ENCODE measurements around the gene SAP130.

DNA sequence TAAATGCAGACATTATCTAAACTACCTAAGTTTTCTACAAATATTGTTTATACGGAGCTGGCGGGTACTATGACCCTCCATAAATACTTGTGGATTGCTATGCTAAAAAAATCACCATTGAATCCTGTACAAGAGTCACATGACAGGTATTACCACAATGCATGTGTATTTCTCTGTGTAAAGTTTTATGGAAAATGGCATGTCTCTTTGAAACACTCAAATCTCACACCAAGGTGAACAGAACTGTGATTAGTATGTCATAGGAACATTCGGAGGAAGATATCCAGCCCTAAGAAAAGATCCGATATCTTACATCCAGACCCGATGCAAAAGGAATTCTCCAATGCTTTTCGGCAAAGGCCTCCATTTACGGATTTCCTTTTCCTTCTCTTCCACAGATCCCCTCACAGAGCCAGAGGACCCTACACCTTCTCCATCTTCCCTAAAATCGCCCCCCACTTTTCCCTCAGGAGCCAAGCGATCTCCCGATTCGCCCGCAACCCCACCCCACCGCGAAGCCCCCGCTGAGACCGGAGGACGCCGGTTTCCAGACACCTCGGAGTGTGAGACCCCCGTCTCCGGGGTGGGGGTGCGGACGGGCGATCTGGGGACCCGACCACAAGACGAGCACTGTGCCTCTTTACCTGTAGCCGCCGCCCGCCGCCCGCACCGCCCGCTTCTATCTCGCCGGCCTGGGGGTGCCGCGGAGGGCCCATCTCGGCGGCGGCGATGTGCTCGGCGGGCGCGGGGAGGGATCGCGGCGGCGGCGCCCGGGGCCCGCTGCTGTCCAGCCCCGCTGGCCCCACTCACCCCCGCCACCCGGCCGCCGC is 1.2 kb downstream of the SAP130 start:
- TF ChIP-seq EZH2 (IDR thresholded peaks at IDR 0.05) (no peak), POLR2AphosphoS5 (IDR thresholded peaks at IDR 0.05; ENCODE audit: borderline replicate concordance, low read depth, low read length) (no peak)
